Fibroblast of villous mesenchyme (primary cell): ENCODE data around the gene MAP4. TPM values are rescaled to one million over a fixed set of nuclear protein-coding genes. Genes with fewer than 3 reads are reported as not detected.

Experiments used
- DNase-seq: peaks from one replicate; pipeline ENCODE4 v3.0.0-alpha.2; 2010; ENCODE audit warnings: low read depth
- H3K4me3 ChIP-seq: 2 replicates; pipeline ENCODE4 v1.5.1; 2011; ENCODE audit warnings: low read depth, mild to moderate bottlenecking, low read length
- CTCF ChIP-seq: IDR thresholded peaks from 2 replicates; pipeline ENCODE4 v1.5.1; 2012; ENCODE audit warnings: low read depth, mild to moderate bottlenecking, low read length; ENCODE audit not compliant: insufficient read depth
- total RNA-seq: library from RNA; depleted of rRNA; stranded (reverse); fragments of >200 nt; gene quantifications from 2 replicates; pipeline ENCODE4 v1.2.3, GENCODE V29; 2012

Gene MAP4
- total RNA-seq, 1 donor = 111 TPM

DNA sequence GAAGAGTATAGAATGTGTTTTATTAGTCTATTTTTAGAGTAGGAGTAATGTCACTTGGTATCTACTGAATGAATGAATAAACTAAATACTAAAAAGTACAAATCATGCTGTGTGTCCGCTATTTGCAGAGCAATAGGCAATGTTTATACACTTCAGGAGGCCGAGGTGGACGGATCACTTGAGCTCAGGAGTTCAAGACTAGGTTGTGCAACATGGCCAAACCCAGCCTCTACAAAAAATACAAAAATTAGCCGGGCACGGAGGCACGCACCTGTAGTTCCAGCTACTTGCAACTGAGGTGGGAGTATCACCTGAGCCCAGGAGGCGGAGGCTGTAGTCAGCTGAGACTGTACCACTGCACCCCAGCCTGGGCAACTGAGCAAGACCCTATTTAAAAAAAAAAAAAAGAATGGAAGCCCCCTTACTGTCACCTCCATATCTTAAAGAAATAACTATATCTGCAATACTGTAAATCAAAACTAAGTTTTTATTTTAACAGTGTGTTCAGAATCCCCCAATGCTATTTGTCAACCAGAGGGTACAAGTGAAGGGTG lies 114.9 kb downstream of the MAP4 start:
- TF ChIP-seq CTCF = no peak
- no peak for DNase-seq
- H3K4me3 ChIP-seq = no peak overlapping the region

DNA sequence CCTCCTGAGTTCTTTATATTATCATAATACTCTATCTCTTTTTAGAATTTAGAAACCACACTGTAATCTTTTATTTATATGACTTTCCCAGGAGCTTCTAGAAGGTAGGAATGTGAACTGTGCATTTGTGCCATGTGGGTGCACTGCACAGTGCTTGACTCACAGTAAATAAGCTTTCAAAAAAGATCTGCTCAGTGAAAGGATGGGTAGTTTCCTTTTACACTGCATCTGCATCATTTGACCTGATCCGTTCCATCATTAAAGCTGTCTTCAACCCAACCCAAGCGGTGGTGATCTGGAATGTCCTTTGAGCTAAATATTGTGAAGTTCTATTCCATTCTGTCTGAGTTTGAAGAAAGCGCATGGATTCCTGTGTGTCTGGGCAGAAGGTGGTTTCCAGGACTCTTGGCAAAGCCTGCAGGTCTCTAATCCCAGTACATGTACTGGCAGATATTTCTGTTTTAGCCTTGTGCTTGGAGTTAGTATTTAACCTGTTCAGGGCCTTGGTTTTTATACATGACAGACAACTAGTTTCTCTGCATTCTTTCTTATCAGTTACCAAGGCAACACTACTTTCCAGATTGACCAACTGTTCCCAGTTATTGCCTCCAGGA lies 116.6 kb downstream of the MAP4 start:
- no peak for TF ChIP-seq CTCF
- H3K4me3 ChIP-seq = no peak overlapping the region
- no peak for DNase-seq

- TF ChIP-seq CTCF = no peak
- H3K4me3 ChIP-seq = no peak overlapping the region
- no peak for DNase-seq
These were observed 118.3 kb downstream of the MAP4 start for GRCh38 chr3:47897954-47898353.

DNA sequence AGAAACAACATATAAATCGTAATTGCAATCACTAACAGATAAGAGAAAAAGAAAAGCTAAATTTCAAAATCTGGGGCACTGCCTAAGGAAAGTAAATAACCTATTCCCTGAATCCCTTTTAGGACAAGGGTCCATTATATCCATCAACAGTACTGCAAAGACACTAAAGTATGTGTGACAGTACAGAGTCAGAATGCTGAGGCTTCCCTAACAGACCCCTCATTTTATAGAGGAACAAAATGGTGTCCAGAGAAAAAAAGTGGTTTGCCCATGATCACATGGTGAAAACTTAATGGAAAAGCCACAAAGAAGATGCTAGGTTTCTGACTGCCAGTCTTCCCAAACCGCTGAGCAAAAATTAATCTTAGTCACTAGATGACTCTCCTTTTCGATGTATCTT lies 119.5 kb downstream of the MAP4 start:
- H3K4me3 ChIP-seq = no peak overlapping the region
- DNase-seq = no peak
- TF ChIP-seq CTCF = no peak

DNA sequence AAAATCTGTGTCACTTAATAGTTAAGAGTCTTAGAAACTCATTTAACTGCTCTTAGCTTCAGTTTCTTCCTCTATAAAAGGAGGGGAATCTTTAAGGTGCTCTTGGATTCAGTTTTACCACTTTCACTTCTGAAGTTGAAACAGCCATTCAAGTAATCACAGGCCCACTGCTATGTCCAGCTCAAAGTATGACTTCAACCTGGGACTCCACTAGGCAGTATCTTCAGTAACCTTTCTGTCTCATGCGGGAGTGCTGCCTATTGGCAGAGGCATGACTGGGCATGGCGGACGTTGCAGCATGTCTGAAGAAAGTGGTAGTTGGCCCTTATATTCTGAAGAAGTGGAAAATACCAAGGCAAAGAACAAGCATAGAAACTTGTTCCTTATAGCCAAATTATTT lies 121.0 kb downstream of the MAP4 start:
- H3K4me3 ChIP-seq = no peak overlapping the region
- no peak for TF ChIP-seq CTCF
- DNase-seq = no peak

GRCh38 chr3:47892286-47893040 lies 123.8 kb downstream of the MAP4 start:
- H3K4me3 ChIP-seq = no peak overlapping the region
- TF ChIP-seq CTCF = no peak
- no peak for DNase-seq
